Left hindlimb (tissue), 1 donor: ENCODE results near the gene FAM209A.
"Not testable (repeated sequence)": the region's sequence is repeated elsewhere in the genome, so short reads cannot be mapped to it uniquely, and the experiment has no call there.

Experiments
- DNase-seq: peaks from one replicate; pipeline ENCODE4 v3.0.0-alpha.2; 2018

FAM209A gene

GRCh38 chr20:56542489-56543030, 18.0 kb downstream of the FAM209A start:
- DNase-seq = no peak

- no peak for DNase-seq
These were observed 27.0 kb downstream of the FAM209A start for GRCh38 chr20:56551571-56551970.

DNA sequence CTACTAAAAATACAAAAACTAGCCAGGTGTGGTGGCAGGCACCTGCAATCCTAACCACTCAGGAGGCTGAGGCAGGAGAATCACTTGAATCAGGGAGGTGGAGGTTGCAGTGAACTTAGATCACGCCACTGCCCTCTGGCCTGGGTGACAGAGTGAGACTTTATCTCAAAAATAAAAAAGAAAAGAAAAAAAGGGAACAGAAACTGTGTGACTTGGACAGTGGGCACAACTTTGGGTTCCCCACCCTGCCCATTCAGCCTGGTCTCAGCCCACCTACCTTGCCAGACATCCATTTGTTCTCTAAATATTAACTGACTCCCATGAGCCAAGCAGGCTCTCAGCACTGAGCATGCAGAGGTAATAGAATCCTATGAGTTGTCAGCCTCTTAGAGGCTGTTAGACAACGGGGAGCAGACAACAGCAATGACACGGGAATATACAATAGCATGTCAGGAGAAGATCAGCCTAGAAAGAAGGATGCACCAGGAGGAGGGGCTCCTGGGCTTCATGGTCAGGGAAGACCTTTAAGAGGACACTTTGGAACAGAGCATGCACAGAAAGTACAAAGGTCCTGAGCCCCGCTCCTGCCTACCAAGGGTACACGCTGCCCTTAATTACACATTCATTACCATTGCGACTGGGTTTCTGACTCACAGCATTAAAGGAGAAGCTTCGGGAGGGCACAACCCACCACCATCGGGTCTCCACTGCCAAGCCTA, 28.5 kb downstream of the FAM209A start:
- DNase-seq = no peak

DNA sequence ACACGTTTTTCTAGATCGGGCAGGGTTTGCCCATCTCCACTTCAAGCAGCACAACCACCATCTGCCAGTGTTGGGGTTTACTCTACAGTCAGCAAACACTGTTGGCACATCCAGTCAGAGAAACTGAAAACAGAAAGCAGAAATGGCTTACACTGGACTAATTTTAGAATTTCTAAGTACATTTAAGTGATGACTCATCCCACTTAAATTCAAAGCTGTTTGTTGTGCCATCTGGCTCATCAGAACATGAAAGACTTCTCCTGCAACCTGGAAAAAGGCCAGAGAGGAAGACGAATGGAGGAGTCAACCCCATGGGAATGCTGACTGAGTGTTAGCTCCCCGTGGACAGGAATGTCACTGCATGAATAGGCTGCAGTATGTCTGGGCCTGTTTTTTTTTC, 30.3 kb downstream of the FAM209A start:
- DNase-seq = peak; percentile 31

- DNase-seq = no peak
These were observed 34.4 kb downstream of the FAM209A start for GRCh38 chr20:56558968-56559367.

- DNase-seq = not testable (repeated sequence)
These were observed 40.0 kb downstream of the FAM209A start for GRCh38 chr20:56564526-56564925.

DNA sequence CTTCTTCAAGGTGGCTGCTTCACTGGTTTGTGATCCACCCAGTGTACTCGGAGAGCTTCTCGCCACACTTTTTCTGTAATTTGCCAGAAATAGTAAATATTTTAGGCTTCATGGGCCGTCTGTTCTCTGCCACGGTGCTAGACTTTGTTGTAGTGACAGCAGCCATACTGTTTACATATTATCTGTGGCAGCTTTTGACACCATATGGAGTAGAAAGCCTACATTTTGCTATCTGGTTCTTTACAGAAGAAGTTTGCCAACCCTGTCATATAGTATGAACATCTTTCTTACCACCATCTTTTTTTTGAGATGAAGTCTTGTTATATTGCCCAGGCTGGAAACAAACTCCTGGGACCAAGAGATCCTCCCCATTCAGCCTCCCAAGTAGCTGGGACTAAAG, 41.0 kb downstream of the FAM209A start:
- DNase-seq = no peak

- no peak for DNase-seq
These were observed 42.1 kb downstream of the FAM209A start for GRCh38 chr20:56566621-56567020.

DNA sequence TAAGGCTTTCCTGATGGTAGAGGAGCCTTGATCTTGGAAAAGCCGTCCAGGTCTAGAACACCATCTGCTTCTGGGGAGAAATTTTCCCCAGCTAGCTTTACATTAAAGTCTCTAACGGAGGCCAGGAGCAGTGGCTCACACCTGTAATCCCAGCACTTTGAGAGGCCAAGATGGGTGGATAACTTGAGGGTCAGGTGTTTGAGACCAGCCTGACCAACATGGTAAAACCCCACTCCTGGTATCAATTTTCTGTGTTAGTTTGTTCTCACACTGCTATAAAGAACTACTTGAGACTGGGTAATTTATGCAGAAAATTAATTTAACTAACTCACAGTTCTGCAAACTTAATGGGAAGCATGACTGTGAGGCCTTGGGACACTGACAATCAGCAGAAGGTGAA, 46.3 kb downstream of the FAM209A start:
- DNase-seq = no peak

DNA sequence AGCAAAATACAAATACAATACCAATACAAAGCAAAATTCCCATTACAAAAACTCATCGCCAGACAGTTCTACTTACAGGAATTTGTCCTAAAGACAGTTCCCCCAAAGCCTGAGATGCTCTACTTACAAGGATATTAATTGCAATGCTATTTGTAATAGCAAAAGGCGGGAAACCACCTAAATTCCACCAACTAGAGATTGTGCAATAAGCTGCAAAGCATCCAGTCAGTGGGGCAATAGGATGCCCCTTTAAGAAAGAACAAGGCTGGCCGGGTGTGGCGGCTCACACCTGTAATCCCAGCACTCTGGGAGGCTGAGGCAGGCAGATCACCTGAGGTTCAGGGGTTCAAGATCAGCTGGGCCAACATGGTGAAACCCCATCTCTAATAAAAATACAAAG, 47.6 kb downstream of the FAM209A start:
- no peak for DNase-seq

DNA sequence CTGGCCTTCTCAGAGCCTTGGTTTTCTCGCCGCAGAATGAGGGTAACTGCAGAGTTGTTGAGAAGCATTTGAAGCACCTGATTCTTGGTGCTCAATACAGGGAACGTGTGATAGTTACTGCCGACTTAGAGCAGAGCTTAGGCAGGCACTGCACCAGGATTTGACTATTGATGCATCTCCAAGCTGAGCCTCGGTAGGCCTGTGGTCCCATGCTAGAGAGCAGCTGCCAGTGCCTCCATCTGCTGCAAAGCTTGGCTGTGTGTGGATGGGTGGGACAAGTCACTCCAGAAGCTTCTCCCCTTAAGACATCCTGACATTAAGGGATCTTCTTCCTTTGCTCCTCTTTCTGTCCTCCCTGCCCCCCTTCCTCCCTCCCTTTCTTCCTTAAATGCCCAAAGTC, 49.4 kb downstream of the FAM209A start:
- DNase-seq = no peak

GRCh38 chr20:56574531-56575142, 50.1 kb downstream of the FAM209A start:
- DNase-seq = no peak

DNA sequence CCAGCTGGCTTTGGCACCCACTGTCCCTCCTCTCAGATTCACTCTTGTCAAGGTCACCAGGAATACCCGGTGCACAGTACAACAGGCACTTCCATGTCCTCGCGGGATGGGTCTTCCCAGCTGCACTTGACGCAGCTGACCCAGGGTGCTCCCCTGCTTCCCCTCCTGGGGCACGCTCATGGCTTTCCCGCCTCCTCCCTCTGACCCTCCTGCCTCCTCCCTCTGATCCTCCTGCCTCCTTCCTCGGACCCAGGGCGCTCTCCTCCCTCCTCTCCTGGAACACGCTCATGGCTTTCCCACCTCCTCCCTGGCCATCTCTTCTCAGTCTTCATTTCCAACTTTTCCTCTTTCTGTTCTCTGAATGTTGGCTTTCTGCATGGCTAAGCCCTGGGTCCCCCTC, 50.6 kb downstream of the FAM209A start:
- DNase-seq = no peak
